K562 (cell line): ENCODE measurements around the gene NT5DC2. TPM values are rescaled to one million over a fixed set of nuclear protein-coding genes. Genes with fewer than 3 reads are reported as not detected.

Experiments
- ATAC-seq: fragments of 200-7000 bp; cut with Tn5 transposase; 3 replicates; pipeline ENCODE4 v1.9.1; 2020; ENCODE audit warnings: moderate library complexity
- BruUV-seq: library from RNA; stranded (reverse); fragments of 400-500 nt; replicated peaks from 2 replicates; lab custom pipeline; 2021; lab: Mats Ljungman, UMichigan
- CTCF ChIA-PET: fragments of 300-600 bp; formaldehyde crosslinking; extraction: SDS; loops from one replicate; lab custom pipeline; 2021; ENCODE audit warnings: low intra/inter-chr PET ratio; lab: Yijun Ruan, JAX
- POLR2A ChIA-PET: fragments of 300-600, 350-650 bp; sonication (Branson Sonifier 250); formaldehyde crosslinking; extraction: SDS; loops from one replicate; lab custom pipeline; 2021; ENCODE audit warnings: antibody characterized with exemption, inconsistent platforms; lab: Yijun Ruan, JAX
- DNase-seq, 4 experiments: peaks; one replicate each; pipeline versions ENCODE4 v3.0.0 to v3.0.0-alpha.2; 2011 to 2018; ENCODE audit warnings: low spot score in 3 of 4, mixed read lengths in 3 of 4; ENCODE audit errors: extremely low read depth in 1 of 4
- FAIRE-seq: peaks from 2 replicates; lab custom pipeline; 2011; peaks lifted over from hg19 to GRCh38; lab: Jason Lieb, UNC
- H2AFZ ChIP-seq: 2 replicates; pipeline ENCODE4 v1.6.0; 2011; ENCODE audit warnings: low read depth, low read length, control low read depth, inconsistent platforms
- H3K27ac ChIP-seq: fragments of 200-600 bp; 3 replicates; pipeline ENCODE4 v1.8.0; 2011; ENCODE audit warnings: low read depth, mild to moderate bottlenecking, control low read depth, inconsistent platforms, low read length, moderate library complexity, mixed read lengths; ENCODE audit errors: extremely low read depth
- H3K27me3 ChIP-seq, 2 experiments: fragments of 300-600 bp in 1 of 2; 2 replicates in 1 of 2; 3 replicates in 1 of 2; pipeline versions ENCODE4 v1.6.0 to v1.8.0; 2011; ENCODE audit warnings: inconsistent platforms in 2 of 2, low read length in 2 of 2, mild to moderate bottlenecking in 1 of 2, mixed read lengths in 1 of 2, moderate library complexity in 1 of 2; ENCODE audit not compliant: control insufficient read depth in 2 of 2, insufficient read depth in 2 of 2
- H3K36me3 ChIP-seq: fragments of 300-600 bp; 3 replicates; pipeline ENCODE4 v1.8.0; 2011; ENCODE audit warnings: mild to moderate bottlenecking, low read length, inconsistent platforms; ENCODE audit not compliant: control insufficient read depth, insufficient read depth
- H3K4me1 ChIP-seq, 2 experiments: fragments of 200-600 bp in 1 of 2; replicated peaks in 1 of 2; 2 replicates in 1 of 2; 3 replicates in 1 of 2; pipeline versions ENCODE4 v1.5.1 to v1.8.0; 2011; ENCODE audit warnings: inconsistent platforms in 2 of 2, low read length in 2 of 2, mild to moderate bottlenecking in 1 of 2, mixed read lengths in 1 of 2, moderate library complexity in 1 of 2; ENCODE audit not compliant: control insufficient read depth in 2 of 2, insufficient read depth in 2 of 2
- H3K4me2 ChIP-seq: 2 replicates; pipeline ENCODE4 v1.6.1; 2011; ENCODE audit warnings: low read length, control low read depth, inconsistent platforms, mixed read lengths; ENCODE audit not compliant: insufficient read depth
- H3K4me3 ChIP-seq: fragments of 200-600 bp; sonication (generic), shearing (Covaris generic); 2 replicates; pipeline ENCODE4 v1.5.1; 2016; ENCODE audit warnings: control low read depth, inconsistent platforms
- H3K79me2 ChIP-seq: fragments of 200-600 bp; 3 replicates; pipeline ENCODE4 v1.8.0; 2011; ENCODE audit warnings: low read length, inconsistent platforms; ENCODE audit not compliant: control insufficient read depth, insufficient read depth
- H3K9ac ChIP-seq, 2 experiments: 2 replicates each; pipeline versions ENCODE4 v1.6.0 to v1.6.1; 2011; ENCODE audit warnings: low read depth in 2 of 2, low read length in 2 of 2, control low read depth in 1 of 2, inconsistent platforms in 1 of 2, mild to moderate bottlenecking in 1 of 2, mixed read lengths in 1 of 2; ENCODE audit not compliant: insufficient read depth in 1 of 2
- H3K9me1 ChIP-seq: one replicate; pipeline ENCODE4 v1.6.0; 2011; ENCODE audit warnings: inconsistent platforms, mild to moderate bottlenecking, low read length, moderate library complexity; ENCODE audit not compliant: control insufficient read depth, insufficient read depth
- H3K9me3 ChIP-seq: replicated peaks from 2 replicates; pipeline ENCODE4 v1.5.1; 2011; ENCODE audit warnings: low read depth, low read length, inconsistent platforms; ENCODE audit not compliant: control insufficient read depth, insufficient read depth
- H4K20me1 ChIP-seq: replicated peaks from 2 replicates; pipeline ENCODE4 v1.6.1; 2011; ENCODE audit warnings: low read length, inconsistent platforms, mixed read lengths; ENCODE audit not compliant: control insufficient read depth, insufficient read depth
- BMI1 ChIP-seq: fragments of 150-350 bp; IDR thresholded peaks from 2 replicates; pipeline ENCODE4 v1.6.1; 2014; ENCODE audit warnings: low read length
- ERF ChIP-seq: fragments of 450-650 bp; formaldehyde crosslinking; IDR thresholded peaks from 2 replicates; pipeline ENCODE4 v1.4.0; 2020; ENCODE audit warnings: mild to moderate bottlenecking, mixed read lengths
- KDM2B ChIP-seq: fragments of 250-450 bp; sonication (Bioruptor Pico); IDR thresholded peaks from 2 replicates; pipeline ENCODE4 v1.8.0; 2021; ENCODE audit warnings: mild to moderate bottlenecking, moderate library complexity
- PURB ChIP-seq: sonication (generic); formaldehyde crosslinking; IDR thresholded peaks from 2 replicates; pipeline ENCODE4 v1.9.0; 2021; ENCODE audit warnings: low read depth, mild to moderate bottlenecking, missing genetic modification reagents
- RHOXF2B ChIP-seq: fragments of 250-450 bp; sonication (Bioruptor Pico); conservative IDR thresholded peaks from 2 replicates; pipeline ENCODE4 v1.5.1; 2021
- ZFP36 ChIP-seq: fragments of 150-350 bp; IDR thresholded peaks from 2 replicates; pipeline ENCODE4 v1.6.1; 2018; ENCODE audit warnings: low read length, low read depth; ENCODE audit not compliant: partially characterized antibody
- ZNF431 ChIP-seq: sonication (generic); formaldehyde crosslinking; IDR thresholded peaks from 2 replicates; pipeline ENCODE4 v1.8.0; 2022; ENCODE audit warnings: mild to moderate bottlenecking, missing genetic modification reagents
- ZNF586 ChIP-seq: fragments of 450-650 bp; formaldehyde crosslinking; conservative IDR thresholded peaks from 2 replicates; pipeline ENCODE4 v1.4.0; 2020; ENCODE audit warnings: mild to moderate bottlenecking, moderate library complexity
- ZNF589 ChIP-seq: fragments of 200-800 bp; sonication (Bioruptor generic); IDR thresholded peaks from 2 replicates; pipeline ENCODE4 v1.6.1; 2016; ENCODE audit warnings: low read depth, missing genetic modification characterization, missing compliant biosample characterization
- WGBS: fragments of 100-300 bp; shearing (Covaris generic); methylation state at CpG from one replicate; pipeline ENCODE4 v1.1.6; 2016; ENCODE audit warnings: low coverage, mixed read lengths; ENCODE audit not compliant: insufficient coverage; ENCODE audit errors: missing lambda C conversion rate; 5-methylcytosine and 5-hydroxymethylcytosine counted together
- in situ Hi-C: fragments of 300-500 bp; cut with MboI; formaldehyde crosslinking; loops from 4 replicates; pipeline ENCODE4 v1.15.0; 2018; ENCODE audit warnings: inconsistent platforms, mixed read lengths
- intact Hi-C: fragments of 100-400 bp; cut with micrococcal nuclease; formaldehyde crosslinking; loops from 2 replicates; pipeline ENCODE4 v1.14.2; 2022
- polyA plus RNA-seq, 8 experiments: library from polyadenylated mRNA; depleted of rRNA in 4 of 8; stranded (reverse) in 5 of 8; unstranded in 3 of 8; fragments of >200 nt; fragmentation: Nextera tagmentation in 2 of 8; fragmentation: Illumina TruSeq in 1 of 8; extraction: Ambion mirVana in 2 of 8; extraction: Trizol in 1 of 8; gene quantifications; 2 replicates each; pipeline versions ENCODE4 v1.2.1 to v1.2.3, GENCODE V29; 2011 to 2014; ENCODE audit warnings: inconsistent platforms in 1 of 8, missing spikeins in 1 of 8
- total RNA-seq, 7 experiments: library from RNA; depleted of rRNA in 6 of 7; stranded (reverse); fragments of >200 nt in 6 of 7; fragmentation: Illumina TruSeq in 2 of 7; extraction: Trizol in 2 of 7; gene quantifications; 2 replicates each; pipeline versions ENCODE4 v1.2.1 to v1.2.3, GENCODE V29; 2011 to 2021; ENCODE audit warnings: low replicate concordance in 1 of 7
- TF ChIP-seq, protein P1 (sequence below): fragments of 150-350 bp; conservative IDR thresholded peaks from 2 replicates; pipeline ENCODE4 v1.6.1; 2014; ENCODE audit warnings: low read length
- TF ChIP-seq, protein P2 (sequence below), 2 experiments: fragments of 450-650 bp; conservative IDR thresholded peaks; 2 replicates each; pipeline ENCODE4 v1.6.1; 2017; ENCODE audit warnings: mild to moderate bottlenecking in 2 of 2, moderate library complexity in 2 of 2

Gene NT5DC2
- total and polyA plus RNA-seq, 9 of the 15 experiments (the other 6 are each of a cell fraction or from before 2014, with no cell fraction given), result 25.6 to 168 (median 122) TPM

DNA sequence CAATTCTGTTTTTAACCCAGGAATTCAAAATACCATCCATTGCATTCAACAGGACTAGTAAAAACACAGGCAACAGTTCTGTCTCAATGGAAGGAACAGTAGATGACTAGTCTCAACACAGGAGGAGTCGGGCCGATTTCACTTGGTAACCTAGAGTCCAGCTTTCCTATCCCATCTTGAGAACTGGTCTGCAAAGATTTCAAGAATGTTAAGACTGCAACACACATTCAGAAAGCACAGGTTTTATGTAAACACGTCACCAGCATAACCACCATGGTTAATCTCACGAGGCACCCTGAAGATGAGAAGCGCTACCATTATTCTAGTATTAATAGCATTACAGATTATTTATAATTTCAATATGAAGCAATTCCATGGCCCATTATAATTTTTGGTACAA, 24.8 kb upstream of the NT5DC2 start:
- H3K79me2 ChIP-seq, result no peaks in the 10 kb centered on the region
- no peak overlapping the region for H3K4me2 ChIP-seq
- TF ChIP-seq ERF (CRISPR knock-in tag), result no peak
- TF ChIP-seq RHOXF2B, result no peak
- no peak for TF ChIP-seq PURB (CRISPR knock-in tag)
- TF ChIP-seq, protein P1, sequence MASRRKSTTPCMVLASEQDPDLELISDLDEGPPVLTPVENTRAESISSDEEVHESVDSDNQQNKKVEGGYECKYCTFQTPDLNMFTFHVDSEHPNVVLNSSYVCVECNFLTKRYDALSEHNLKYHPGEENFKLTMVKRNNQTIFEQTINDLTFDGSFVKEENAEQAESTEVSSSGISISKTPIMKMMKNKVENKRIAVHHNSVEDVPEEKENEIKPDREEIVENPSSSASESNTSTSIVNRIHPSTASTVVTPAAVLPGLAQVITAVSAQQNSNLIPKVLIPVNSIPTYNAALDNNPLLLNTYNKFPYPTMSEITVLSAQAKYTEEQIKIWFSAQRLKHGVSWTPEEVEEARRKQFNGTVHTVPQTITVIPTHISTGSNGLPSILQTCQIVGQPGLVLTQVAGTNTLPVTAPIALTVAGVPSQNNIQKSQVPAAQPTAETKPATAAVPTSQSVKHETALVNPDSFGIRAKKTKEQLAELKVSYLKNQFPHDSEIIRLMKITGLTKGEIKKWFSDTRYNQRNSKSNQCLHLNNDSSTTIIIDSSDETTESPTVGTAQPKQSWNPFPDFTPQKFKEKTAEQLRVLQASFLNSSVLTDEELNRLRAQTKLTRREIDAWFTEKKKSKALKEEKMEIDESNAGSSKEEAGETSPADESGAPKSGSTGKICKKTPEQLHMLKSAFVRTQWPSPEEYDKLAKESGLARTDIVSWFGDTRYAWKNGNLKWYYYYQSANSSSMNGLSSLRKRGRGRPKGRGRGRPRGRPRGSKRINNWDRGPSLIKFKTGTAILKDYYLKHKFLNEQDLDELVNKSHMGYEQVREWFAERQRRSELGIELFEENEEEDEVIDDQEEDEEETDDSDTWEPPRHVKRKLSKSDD, result no peak
- no peak for TF ChIP-seq ZNF586 (CRISPR knock-in tag)
- no peak for TF ChIP-seq KDM2B (CRISPR knock-in tag)
- no peak for TF ChIP-seq ZFP36
- TF ChIP-seq, protein P2, sequence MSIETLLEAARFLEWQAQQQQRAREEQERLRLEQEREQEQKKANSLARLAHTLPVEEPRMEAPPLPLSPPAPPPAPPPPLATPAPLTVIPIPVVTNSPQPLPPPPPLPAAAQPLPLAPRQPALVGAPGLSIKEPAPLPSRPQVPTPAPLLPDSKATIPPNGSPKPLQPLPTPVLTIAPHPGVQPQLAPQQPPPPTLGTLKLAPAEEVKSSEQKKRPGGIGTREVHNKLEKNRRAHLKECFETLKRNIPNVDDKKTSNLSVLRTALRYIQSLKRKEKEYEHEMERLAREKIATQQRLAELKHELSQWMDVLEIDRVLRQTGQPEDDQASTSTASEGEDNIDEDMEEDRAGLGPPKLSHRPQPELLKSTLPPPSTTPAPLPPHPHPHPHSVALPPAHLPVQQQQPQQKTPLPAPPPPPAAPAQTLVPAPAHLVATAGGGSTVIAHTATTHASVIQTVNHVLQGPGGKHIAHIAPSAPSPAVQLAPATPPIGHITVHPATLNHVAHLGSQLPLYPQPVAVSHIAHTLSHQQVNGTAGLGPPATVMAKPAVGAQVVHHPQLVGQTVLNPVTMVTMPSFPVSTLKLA (conservative IDR thresholded peaks at IDR 0.05), result no peak
- TF ChIP-seq BMI1, result no peak
- no peak for TF ChIP-seq ZNF431
- TF ChIP-seq ZNF589 (CRISPR knock-in tag), result no peak
- H2AFZ ChIP-seq, result no peak overlapping the region
- peaks cover 60% of the 10 kb centered on the region for H3K36me3 ChIP-seq
- no peaks in the 10 kb centered on the region for H3K9me3 ChIP-seq
- DNase-seq (no peak), FAIRE-seq (no peak), ATAC-seq (no peak)
- in situ Hi-C loops (no loop called here), intact Hi-C loops (no loop called here)
- no peaks in the 10 kb centered on the region for H3K27me3 ChIP-seq
- peaks cover 0 to 4% of the 10 kb centered on the region in 2 experiments; a peak in 2 of 5 replicates for H3K4me1 ChIP-seq
- WGBS, result 91% methylated on average over 5 of the region's 5 CpGs
- POLR2A ChIA-PET, result no interaction called here
- 0 out of 2 replicates have a peak, but pooled peaks cover 4% of the 10 kb centered on the region for H4K20me1 ChIP-seq
- H3K4me3 ChIP-seq, result no peak overlapping the region
- no peaks in the 10 kb centered on the region for H3K9me1 ChIP-seq
- H3K27ac ChIP-seq, result no peak overlapping the region
- no TSS peak for BruUV-seq
- H3K9ac ChIP-seq, result no peak overlapping the region
- CTCF ChIA-PET, result no interaction called here
